Adrenal gland (tissue), 12 donors: Measurements from ENCODE around the gene TEX35. TPM values are rescaled to one million over a fixed set of nuclear protein-coding genes. Genes with fewer than 3 reads are reported as not detected.

Source experiments
- DNase-seq, 7 donors: peaks; one replicate each; pipeline ENCODE4 v3.0.0-alpha.2; 2019 to 2020
- H3K27ac ChIP-seq, 5 donors: fragments of 200-600 bp; sonication (generic) in 4 of 5; 1 replicate in 3 of 5; 2 replicates in 2 of 5; pipeline versions ENCODE4 v1.5.1 to v1.8.0; 2016 to 2020; ENCODE audit warnings: mild to moderate bottlenecking in 1 of 5
- H3K27me3 ChIP-seq: fragments of 200-600 bp; 2 replicates; pipeline ENCODE4 v1.8.0; 2021
- H3K36me3 ChIP-seq, 2 donors: fragments of 200-600 bp; replicated peaks in 1 of 2; 1 replicate in 1 of 2; 2 replicates in 1 of 2; pipeline versions ENCODE4 v1.5.1 to v1.8.0; 2018 to 2022
- H3K4me1 ChIP-seq, 2 donors: fragments of 200-600 bp; replicated peaks in 1 of 2; 1 replicate in 1 of 2; 2 replicates in 1 of 2; pipeline versions ENCODE4 v1.5.1 to v1.8.0; 2018 to 2021
- H3K4me3 ChIP-seq, 4 donors: fragments of 200-600 bp; sonication (generic) in 3 of 4; one replicate each; pipeline ENCODE4 v1.5.1; 2016 to 2018
- H3K9me3 ChIP-seq, 3 donors: fragments of 200-600 bp; sonication (generic) in 1 of 3; replicated peaks in 1 of 3; 1 replicate in 2 of 3; 2 replicates in 1 of 3; pipeline versions ENCODE4 v1.5.1 to v1.8.0; 2016 to 2021
- POLR2A ChIP-seq, 2 donors: fragments of 450-650 bp; IDR thresholded peaks; one replicate each; pipeline ENCODE4 v1.6.1; 2017; ENCODE audit warnings: antibody characterized with exemption in 2 of 2, mild to moderate bottlenecking in 2 of 2, moderate library complexity in 1 of 2
- WGBS, 4 donors: extraction: QIAGEN DNeasy Blood & Tissue Kit in 2 of 4; methylation state at CpG; one replicate each; pipeline versions ENCODE4 v1.1.5 to v1.1.7; 2013 to 2017; 5-methylcytosine and 5-hydroxymethylcytosine counted together
- intact Hi-C, 2 donors: fragments of 100-400 bp; cut with DNase I; formaldehyde crosslinking; loops; one replicate each; pipeline versions ENCODE4 v1.14.1 to v1.15.0; 2022 to 2023
- polyA plus RNA-seq, 3 donors: library from polyadenylated mRNA; stranded (reverse); fragments of 200-250 nt in 2 of 3; fragments of 350-450 nt in 1 of 3; fragmentation: Illumina TruSeq in 1 of 3; extraction: RNeasy Lipid Tissue Mini Kit (QIAGEN cat#74804) in 1 of 3; gene quantifications; one replicate each; pipeline ENCODE4 v1.2.3, GENCODE V29; 2013 to 2014
- small RNA-seq, 2 donors: library from RNA; depleted of rRNA; stranded (forward); fragments of <200 nt; gene quantifications; one replicate each; pipeline ENCODE3, GENCODE V24; 2016
- total RNA-seq, 9 donors: library from RNA; depleted of rRNA in 4 of 9; stranded (reverse); fragments of >200 nt in 4 of 9; fragments of 120-200 nt in 1 of 9; fragmentation: NEBNext Ultra II Directional in 1 of 9; extraction: Animal tissue kit (Norgen Biotek cat#: 25700) in 1 of 9; gene quantifications; one replicate each; pipeline versions ENCODE4 v1.1.0 to v1.2.4, GENCODE V29; 2013 to 2023
- TF ChIP-seq, protein P1 (sequence below), 6 experiments: fragments of 450-650 bp in 4 of 6; fragments of 200-600 bp in 2 of 6; sonication (generic) in 1 of 6; IDR thresholded peaks; 1 replicate in 5 of 6; 2 replicates in 1 of 6; pipeline versions ENCODE4 v1.5.1 to v1.8.0; 2016 to 2021; ENCODE audit warnings: antibody characterized with exemption in 6 of 6, mild to moderate bottlenecking in 2 of 6, moderate library complexity in 1 of 6
- donor health status: healthy with polysubstance abuse.
- donor health status: Bipolar disorder and iron deficiency.
- donor health status: DM: yes; HTN: yes; CAD: no.
- donor health status: DM: no; HTN: no; CAD: no.
- donor health status: DM: no; HTN: no; CAD: no.
- donor health status: DM: yes; HTN: yes; CAD: no.

TEX35 gene
- total and polyA plus RNA-seq, 12 donors = not detected

DNA sequence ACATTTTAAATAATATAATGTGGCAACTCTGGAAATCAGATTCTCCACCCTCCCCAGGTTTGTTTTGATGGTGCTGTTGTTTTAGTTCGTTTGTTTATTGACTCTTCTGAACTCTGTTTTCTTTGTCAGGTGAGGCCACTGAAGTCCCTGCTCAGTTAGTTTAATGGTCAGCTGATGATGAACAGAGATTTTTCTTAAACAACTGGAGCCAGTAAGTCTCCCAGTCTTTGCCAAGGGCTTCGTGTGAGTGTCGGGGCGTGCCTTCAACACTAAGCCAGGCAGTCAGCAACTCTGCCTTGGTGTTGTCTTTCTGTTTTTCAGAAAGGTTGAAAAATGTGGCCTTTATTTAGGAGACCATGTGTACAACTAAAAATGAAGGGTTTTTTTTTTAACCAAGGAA is 58.9 kb downstream of the TEX35 start:
- intact Hi-C loops = no loop called here
- no peak overlapping the region for H3K27ac ChIP-seq
- H3K36me3 ChIP-seq = no peaks in the 10 kb centered on the region
- H3K27me3 ChIP-seq = no peaks in the 10 kb centered on the region
- WGBS, 4 donors = 89 to 93% (median 92%) methylated on average over 4 of the region's 4 CpGs
- no peaks in the 10 kb centered on the region for H3K9me3 ChIP-seq
- no peak for DNase-seq
- H3K4me1 ChIP-seq = no peaks in the 10 kb centered on the region
- H3K4me3 ChIP-seq = no peak overlapping the region
- TF ChIP-seq, protein P1, sequence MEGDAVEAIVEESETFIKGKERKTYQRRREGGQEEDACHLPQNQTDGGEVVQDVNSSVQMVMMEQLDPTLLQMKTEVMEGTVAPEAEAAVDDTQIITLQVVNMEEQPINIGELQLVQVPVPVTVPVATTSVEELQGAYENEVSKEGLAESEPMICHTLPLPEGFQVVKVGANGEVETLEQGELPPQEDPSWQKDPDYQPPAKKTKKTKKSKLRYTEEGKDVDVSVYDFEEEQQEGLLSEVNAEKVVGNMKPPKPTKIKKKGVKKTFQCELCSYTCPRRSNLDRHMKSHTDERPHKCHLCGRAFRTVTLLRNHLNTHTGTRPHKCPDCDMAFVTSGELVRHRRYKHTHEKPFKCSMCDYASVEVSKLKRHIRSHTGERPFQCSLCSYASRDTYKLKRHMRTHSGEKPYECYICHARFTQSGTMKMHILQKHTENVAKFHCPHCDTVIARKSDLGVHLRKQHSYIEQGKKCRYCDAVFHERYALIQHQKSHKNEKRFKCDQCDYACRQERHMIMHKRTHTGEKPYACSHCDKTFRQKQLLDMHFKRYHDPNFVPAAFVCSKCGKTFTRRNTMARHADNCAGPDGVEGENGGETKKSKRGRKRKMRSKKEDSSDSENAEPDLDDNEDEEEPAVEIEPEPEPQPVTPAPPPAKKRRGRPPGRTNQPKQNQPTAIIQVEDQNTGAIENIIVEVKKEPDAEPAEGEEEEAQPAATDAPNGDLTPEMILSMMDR (IDR thresholded peaks at IDR 0.05) = no peak
- no peak for TF ChIP-seq POLR2A (IDR thresholded peaks at IDR 0.05)

Small RNA genes lying within 50 kb of the gene (small RNA-seq; reads per million reads assigned to genes)
- gene RF00017 = 0 reads per million in 2 donors
- gene RNA5SP69 = 0 reads per million in 2 donors

Other genes with a start within 250 kb of the TEX35 start
- gene CLEC20A, start 16.1 kb upstream of the TEX35 start, total RNA-seq = not detected
- gene CLEC20A, start 16.1 kb upstream of the TEX35 start, polyA plus RNA-seq = not detected
- gene RALGPS2, start 212.1 kb downstream of the TEX35 start, total RNA-seq = 10 to 100 TPM in 8 of 9 donors, 1 to 10 TPM in 1; 9.3 to 36.7 (median 14.1) TPM
- 1 to 10 TPM; 2.5 to 8.3 (median 4.2) TPM for gene RALGPS2, start 212.1 kb downstream of the TEX35 start, polyA plus RNA-seq